BLaER1 treated with 17β-estradiol and CSF1 and Interleukin-3, amounts not matched to agents 10 nM and 100 nM (cell line): ENCODE data around the gene ANKS1A.
A peak's percentile ranks its signal among the peaks of the same experiment; 100 is the strongest.

Experiments
- H3K27ac ChIP-seq, 11 experiments: shearing (Covaris generic); formaldehyde crosslinking; 2 replicates each; pipeline ENCODE4 v1.8.1; 2022
- H3K27me3 ChIP-seq, 11 experiments: shearing (Covaris generic); formaldehyde crosslinking; 2 replicates each; pipeline ENCODE4 v1.8.1; 2022
- H3K36me3 ChIP-seq, 11 experiments: shearing (Covaris generic); formaldehyde crosslinking; 2 replicates each; pipeline ENCODE4 v1.8.1; 2022
- H3K4me1 ChIP-seq, 10 experiments: shearing (Covaris generic); formaldehyde crosslinking; 2 replicates each; pipeline ENCODE4 v1.8.1; 2022
- H3K4me2 ChIP-seq, 11 experiments: shearing (Covaris generic); formaldehyde crosslinking; 2 replicates each; pipeline ENCODE4 v1.8.1; 2022
- H3K4me3 ChIP-seq, 10 experiments: shearing (Covaris generic); formaldehyde crosslinking; 2 replicates each; pipeline ENCODE4 v1.8.1; 2022
- H3K9ac ChIP-seq, 11 experiments: shearing (Covaris generic); formaldehyde crosslinking; 2 replicates each; pipeline ENCODE4 v1.8.1; 2022
- H3K9me3 ChIP-seq, 11 experiments: shearing (Covaris generic); formaldehyde crosslinking; replicated peaks in 1 of 11; 2 replicates each; pipeline ENCODE4 v1.8.1; 2022
- H4K20me1 ChIP-seq, 11 experiments: shearing (Covaris generic); formaldehyde crosslinking; 2 replicates each; pipeline ENCODE4 v1.8.1; 2022
- Cebpa-rat ChIP-seq, 11 experiments: shearing (Covaris generic); IDR thresholded peaks; 2 replicates each; pipeline ENCODE4 v1.8.1; 2022

Gene ANKS1A

GRCh38 chr6:35080821-35081425 is 191.9 kb downstream of the ANKS1A start:
- Histone ChIP-seq H3K4me3 (no peak overlapping the region), H4K20me1 (peaks cover 0 to 35% (median 3%) of the 10 kb centered on the region in 11 experiments; a peak in 7 of 22 replicates), H3K36me3 (peaks cover 17 to 99% (median 62%) of the 10 kb centered on the region in 11 experiments; a peak in 21 of 22 replicates), H3K4me2 (peak overlapping the region; percentile 62 to 86 (median 81)), H3K4me1 (peaks cover 21 to 32% (median 24%) of the 10 kb centered on the region in 10 experiments), H3K27ac (peak overlapping the region in 7 of 11 experiments; percentile 7 to 55 (median 46); a peak in 12 of 22 replicates), H3K9me3 (no peaks in the 10 kb centered on the region), H3K27me3 (no peaks in the 10 kb centered on the region), H3K9ac (peak overlapping the region in 8 of 11 experiments; percentile 7 to 60 (median 48); a peak in 12 of 22 replicates)
- TF ChIP-seq Cebpa-rat (IDR thresholded peaks at IDR 0.05), result no peak

DNA sequence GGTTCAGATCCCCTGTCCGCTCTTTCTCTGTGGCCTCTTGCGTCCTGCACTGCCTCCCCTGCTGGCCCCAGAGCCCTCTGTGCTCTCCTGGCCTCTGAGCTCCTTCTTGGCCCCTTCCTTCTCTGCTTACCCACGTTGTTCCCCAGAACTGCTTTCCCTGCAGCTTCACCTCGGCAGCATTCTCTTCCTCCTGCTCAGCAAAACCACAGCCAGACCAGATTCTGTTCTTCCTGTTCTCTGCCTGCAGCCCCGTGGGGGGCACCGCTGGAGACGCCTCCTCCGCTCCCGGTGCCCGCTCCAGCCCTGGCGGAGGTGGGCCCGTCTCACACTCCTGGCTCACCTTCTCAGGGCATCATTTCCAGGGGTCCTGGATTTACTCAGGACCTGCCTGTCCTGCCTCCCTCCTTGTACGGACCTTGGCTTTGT is 192.4 kb downstream of the ANKS1A start:
- no peak for TF ChIP-seq Cebpa-rat (IDR thresholded peaks at IDR 0.05)
- peaks cover 17 to 99% (median 67%) of the 10 kb centered on the region in 11 experiments; a peak in 21 of 22 replicates for H3K36me3 ChIP-seq
- peak overlapping the region in 8 of 11 experiments; percentile 7 to 60 (median 48); a peak in 12 of 22 replicates for H3K9ac ChIP-seq

GRCh38 chr6:35082046-35082732 is 193.1 kb downstream of the ANKS1A start:
- peak overlapping the region in 2 of 11 experiments; percentile 39 to 55; a peak in 4 of 22 replicates for H3K27ac ChIP-seq
- peaks cover 21 to 32% (median 24%) of the 10 kb centered on the region in 10 experiments for H3K4me1 ChIP-seq
- no peak overlapping the region for H3K4me3 ChIP-seq
- TF ChIP-seq Cebpa-rat (IDR thresholded peaks at IDR 0.05), result no peak
- peaks cover 17 to 99% (median 74%) of the 10 kb centered on the region in 11 experiments; a peak in 21 of 22 replicates for H3K36me3 ChIP-seq
- H3K4me2 ChIP-seq, result peak overlapping the region; percentile 62 to 86 (median 81); a peak in 21 of 22 replicates
- H4K20me1 ChIP-seq, result peaks cover 0 to 35% (median 4%) of the 10 kb centered on the region in 11 experiments; a peak in 7 of 22 replicates
- no peaks in the 10 kb centered on the region for H3K27me3 ChIP-seq
- no peaks in the 10 kb centered on the region for H3K9me3 ChIP-seq
- H3K9ac ChIP-seq, result peak overlapping the region in 2 of 11 experiments; percentile 54 to 56; a peak in 2 of 22 replicates

More for the DNA sequence above, 192.4 kb downstream of the ANKS1A start:
- H3K27me3 ChIP-seq, result no peaks in the 10 kb centered on the region
- peak overlapping the region in 6 of 11 experiments; percentile 39 to 55 (median 47); a peak in 11 of 22 replicates for H3K27ac ChIP-seq
- H3K9me3 ChIP-seq, result no peaks in the 10 kb centered on the region
- peak overlapping the region; percentile 62 to 86 (median 81) for H3K4me2 ChIP-seq
- H3K4me1 ChIP-seq, result peaks cover 21 to 32% (median 24%) of the 10 kb centered on the region in 10 experiments
- peaks cover 0 to 35% (median 3%) of the 10 kb centered on the region in 11 experiments; a peak in 7 of 22 replicates for H4K20me1 ChIP-seq
- no peak overlapping the region for H3K4me3 ChIP-seq

DNA sequence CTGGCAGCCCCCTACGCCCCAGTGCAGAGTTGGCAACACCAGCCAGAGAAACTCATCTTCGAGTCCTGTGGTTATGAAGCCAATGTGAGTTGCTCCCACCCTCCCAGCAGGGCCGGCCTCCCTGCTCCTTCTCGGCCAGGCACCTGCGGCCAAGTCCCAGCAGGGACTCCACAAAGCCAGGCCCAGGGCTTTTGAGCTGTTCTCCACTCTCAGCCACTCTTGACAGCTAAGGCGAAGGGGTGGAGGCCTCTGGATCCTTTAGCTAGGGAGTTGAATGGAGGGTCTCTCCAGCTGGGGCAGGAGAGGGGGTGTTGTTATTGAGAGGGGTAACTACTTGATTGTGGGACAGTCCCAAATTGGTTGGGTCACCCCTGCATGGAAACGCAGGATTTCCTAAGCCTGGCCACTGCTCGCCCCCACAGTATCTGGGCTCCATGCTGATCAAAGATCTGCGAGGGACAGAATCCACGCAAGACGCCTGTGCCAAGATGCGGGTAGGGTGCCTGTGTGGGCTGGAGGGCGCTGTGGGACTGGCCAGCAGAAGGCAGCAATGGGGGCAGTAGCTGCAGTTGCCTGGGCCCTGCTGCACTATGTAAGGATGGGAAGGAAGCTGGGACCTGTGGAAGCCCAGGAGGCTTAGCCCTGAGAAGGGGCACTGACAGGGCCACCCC is 193.8 kb downstream of the ANKS1A start:
- H3K27ac ChIP-seq, result no peak overlapping the region
- peaks cover 23 to 38% (median 30%) of the 10 kb centered on the region in 10 experiments for H3K4me1 ChIP-seq
- H3K9me3 ChIP-seq, result no peaks in the 10 kb centered on the region
- H3K9ac ChIP-seq, result no peak overlapping the region
- TF ChIP-seq Cebpa-rat (IDR thresholded peaks at IDR 0.05), result no peak
- H3K36me3 ChIP-seq, result peaks cover 24 to 99% (median 76%) of the 10 kb centered on the region in 11 experiments; a peak in 21 of 22 replicates
- H3K4me2 ChIP-seq, result no peak overlapping the region
- peaks cover 0 to 40% (median 6%) of the 10 kb centered on the region in 11 experiments; a peak in 7 of 22 replicates for H4K20me1 ChIP-seq
- no peak overlapping the region for H3K4me3 ChIP-seq
- H3K27me3 ChIP-seq, result no peaks in the 10 kb centered on the region

- H3K4me2 ChIP-seq, result no peak overlapping the region
- H3K27me3 ChIP-seq, result no peaks in the 10 kb centered on the region
- no peaks in the 10 kb centered on the region for H3K9me3 ChIP-seq
- H3K4me1 ChIP-seq, result peaks cover 23 to 45% (median 36%) of the 10 kb centered on the region in 10 experiments
- no peak overlapping the region for H3K9ac ChIP-seq
- peaks cover 0 to 40% (median 6%) of the 10 kb centered on the region in 11 experiments; a peak in 7 of 22 replicates for H4K20me1 ChIP-seq
- no peak overlapping the region for H3K4me3 ChIP-seq
- peaks cover 24 to 99% (median 76%) of the 10 kb centered on the region in 11 experiments; a peak in 21 of 22 replicates for H3K36me3 ChIP-seq
- H3K27ac ChIP-seq, result no peak overlapping the region
- TF ChIP-seq Cebpa-rat (IDR thresholded peaks at IDR 0.05), result no peak
Measured at GRCh38 chr6:35083507-35083906, 194.5 kb downstream of the ANKS1A start.

DNA sequence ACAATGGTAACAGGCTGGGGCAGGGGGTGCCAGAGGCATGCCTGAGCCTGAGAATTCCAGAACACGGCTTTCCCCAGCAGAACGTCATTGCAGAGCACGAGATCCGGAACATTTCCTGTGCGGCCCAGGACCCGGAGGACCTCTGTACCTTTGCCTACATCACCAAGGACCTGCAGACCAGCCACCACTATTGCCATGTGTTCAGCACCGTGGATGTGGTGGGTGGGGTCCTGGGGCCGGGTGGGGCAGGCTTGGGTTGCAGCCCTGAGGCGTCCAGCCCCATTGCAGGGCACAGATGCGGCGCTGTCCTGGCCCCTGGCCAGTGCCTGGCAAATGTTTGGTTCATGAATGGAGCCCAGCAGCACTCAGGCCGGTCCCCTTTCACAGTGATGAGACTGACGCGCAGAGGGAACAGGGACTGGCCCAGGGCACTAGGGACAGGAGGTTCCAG is 195.0 kb downstream of the ANKS1A start:
- TF ChIP-seq Cebpa-rat (IDR thresholded peaks at IDR 0.05), result no peak
- no peaks in the 10 kb centered on the region for H3K9me3 ChIP-seq
- no peak overlapping the region for H3K9ac ChIP-seq
- peaks cover 0 to 40% (median 6%) of the 10 kb centered on the region in 11 experiments; a peak in 7 of 22 replicates for H4K20me1 ChIP-seq
- H3K27ac ChIP-seq, result no peak overlapping the region
- H3K4me1 ChIP-seq, result peaks cover 23 to 50% (median 41%) of the 10 kb centered on the region in 10 experiments
- H3K36me3 ChIP-seq, result peaks cover 24 to 99% (median 74%) of the 10 kb centered on the region in 11 experiments; a peak in 21 of 22 replicates
- H3K27me3 ChIP-seq, result no peaks in the 10 kb centered on the region
- no peak overlapping the region for H3K4me3 ChIP-seq
- H3K4me2 ChIP-seq, result no peak overlapping the region

DNA sequence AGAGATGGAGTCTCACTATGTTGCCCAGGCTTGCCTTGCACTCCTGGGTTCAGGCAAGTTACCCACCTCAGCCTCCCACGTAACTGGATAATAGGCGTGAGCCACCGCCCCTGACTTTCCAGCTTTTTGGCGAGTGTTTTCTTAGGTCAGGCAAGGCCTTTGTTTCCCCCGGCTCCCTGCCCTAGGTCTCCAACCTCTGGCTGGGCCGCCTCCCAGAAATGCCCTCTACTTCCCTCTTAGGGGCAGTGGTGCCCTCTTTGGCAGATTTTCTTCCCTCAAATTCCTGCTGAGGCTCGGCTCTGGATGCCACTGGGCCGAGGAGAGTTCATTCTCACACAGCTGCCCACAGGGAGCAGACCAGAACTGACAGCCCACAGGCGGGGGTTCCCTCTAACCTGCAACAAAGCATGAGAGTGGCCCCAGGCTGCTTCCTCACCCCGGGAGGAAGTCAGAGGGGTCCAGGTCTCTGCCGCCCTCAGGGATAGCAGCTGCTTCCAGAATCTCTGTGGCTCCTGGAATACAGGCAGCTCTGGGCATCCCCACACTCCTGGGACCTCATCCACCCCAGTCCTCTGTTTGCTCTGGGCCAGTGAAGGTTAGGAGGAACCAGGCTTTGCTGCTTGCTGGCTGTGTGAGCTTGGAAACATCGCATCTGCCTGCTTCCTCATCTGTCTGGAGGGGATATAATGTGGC is 195.6 kb downstream of the ANKS1A start:
- Histone ChIP-seq H3K9ac (no peak overlapping the region), H4K20me1 (peaks cover 0 to 40% (median 6%) of the 10 kb centered on the region in 11 experiments; a peak in 7 of 22 replicates), H3K4me2 (no peak overlapping the region), H3K4me1 (peaks cover 23 to 56% (median 45%) of the 10 kb centered on the region in 10 experiments), H3K9me3 (no peaks in the 10 kb centered on the region), H3K27ac (no peak overlapping the region), H3K4me3 (no peak overlapping the region), H3K27me3 (no peaks in the 10 kb centered on the region), H3K36me3 (peaks cover 23 to 99% (median 72%) of the 10 kb centered on the region in 11 experiments; a peak in 21 of 22 replicates)
- no peak for TF ChIP-seq Cebpa-rat (IDR thresholded peaks at IDR 0.05)
